ENCODE results near the gene RPL39L.
A peak's percentile ranks its signal among the peaks of the same experiment; 100 is the strongest.
"Not testable (repeated sequence)": the region's sequence is repeated elsewhere in the genome, so short reads cannot be mapped to it uniquely, and the experiment has no call there.

Gene RPL39L

GRCh38 chr3:187139895-187140253 is 578 bp upstream of the RPL39L start:
- DNase-seq (ENCODE audit: low read depth): no peak

GRCh38 chr3:187136936-187137335 is 2.4 kb downstream of the RPL39L start:
- DNase-seq (ENCODE audit: low read depth): no peak

GRCh38 chr3:187136337-187136736 is 3.0 kb downstream of the RPL39L start:
- DNase-seq (ENCODE audit: low read depth): no peak

GRCh38 chr3:187135172-187135690 is 4.1 kb downstream of the RPL39L start:
- DNase-seq (ENCODE audit: low read depth): not testable (repeated sequence)

- not testable (repeated sequence) for DNase-seq (ENCODE audit: low read depth)
These were observed 6.1 kb downstream of the RPL39L start for GRCh38 chr3:187133181-187133580.

GRCh38 chr3:187132666-187133065 is 6.6 kb downstream of the RPL39L start:
- DNase-seq (ENCODE audit: low read depth): no peak

- no peak for DNase-seq (ENCODE audit: low read depth)
These were observed 7.3 kb downstream of the RPL39L start for GRCh38 chr3:187131981-187132380.

GRCh38 chr3:187130346-187131066 is 8.8 kb downstream of the RPL39L start:
- DNase-seq (ENCODE audit: low read depth): peak; percentile 4

- DNase-seq (ENCODE audit: low read depth): no peak
These were observed 13.8 kb downstream of the RPL39L start for GRCh38 chr3:187125319-187126031.

GRCh38 chr3:187122261-187122660 is 17.0 kb downstream of the RPL39L start:
- DNase-seq (ENCODE audit: low read depth): no peak

- DNase-seq (ENCODE audit: low read depth): no peak
These were observed 19.0 kb downstream of the RPL39L start for GRCh38 chr3:187120326-187120725.

GRCh38 chr3:187114511-187114910 is 24.8 kb downstream of the RPL39L start:
- DNase-seq (ENCODE audit: low read depth): no peak

- DNase-seq (ENCODE audit: low read depth): peak; percentile 24
These were observed 26.1 kb downstream of the RPL39L start for GRCh38 chr3:187112934-187113793.

GRCh38 chr3:187110156-187110555 is 29.1 kb downstream of the RPL39L start:
- DNase-seq (ENCODE audit: low read depth): no peak

- no peak for DNase-seq (ENCODE audit: low read depth)
These were observed 31.3 kb downstream of the RPL39L start for GRCh38 chr3:187107989-187108388.

- DNase-seq (ENCODE audit: low read depth): no peak
These were observed 33.6 kb downstream of the RPL39L start for GRCh38 chr3:187105700-187106099.

- peak; percentile 12 for DNase-seq (ENCODE audit: low read depth)
These were observed 34.4 kb downstream of the RPL39L start for GRCh38 chr3:187104933-187105332.

- DNase-seq (ENCODE audit: low read depth): no peak
These were observed 35.0 kb downstream of the RPL39L start for GRCh38 chr3:187104342-187104741.

- DNase-seq (ENCODE audit: low read depth): no peak
These were observed 36.0 kb downstream of the RPL39L start for GRCh38 chr3:187103251-187103650.

GRCh38 chr3:187102073-187102634 is 37.1 kb downstream of the RPL39L start:
- DNase-seq (ENCODE audit: low read depth): no peak

- DNase-seq (ENCODE audit: low read depth): peak; percentile 39
These were observed 37.9 kb downstream of the RPL39L start for GRCh38 chr3:187101184-187102072.
